Measurements from ENCODE around the gene MTMR12.
"Not testable (repeated sequence)": the region's sequence is repeated elsewhere in the genome, so short reads cannot be mapped to it uniquely, and the experiment has no call there.

MTMR12 gene

DNA sequence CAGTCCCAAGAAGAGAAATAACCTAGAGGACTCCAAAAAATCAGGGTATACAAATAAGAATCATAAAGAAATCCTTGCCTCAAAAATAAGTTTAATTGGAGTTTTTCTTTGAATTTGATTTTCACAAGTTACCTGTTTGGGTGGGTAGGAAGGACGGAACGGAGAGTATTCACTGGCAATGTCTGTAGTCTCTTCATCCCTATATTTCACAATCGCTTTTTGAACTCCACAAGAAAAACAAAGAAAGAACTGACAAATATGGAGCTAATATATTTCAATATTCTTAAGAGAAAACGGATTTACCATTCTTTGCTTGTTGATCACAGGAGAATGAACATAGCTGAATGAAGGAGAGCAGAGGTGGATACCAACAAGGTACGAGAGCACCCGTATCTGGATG lies 30.1 kb downstream of the MTMR12 start:
- H3K27ac ChIP-seq (ENCODE audit: poor library complexity, severe bottlenecking) = no peak overlapping the region
- H3K9me3 ChIP-seq (ENCODE audit: severe bottlenecking) = no peaks in the 10 kb centered on the region
- no peaks in the 10 kb centered on the region for H3K27me3 ChIP-seq (ENCODE audit: insufficient read depth, poor library complexity, severe bottlenecking)
- DNase-seq (ENCODE audit: low spot score) (no peak), ATAC-seq (ENCODE audit: low read depth) (no peak)
- H3K36me3 ChIP-seq (ENCODE audit: low read depth) = no peaks in the 10 kb centered on the region
- no peak for TF ChIP-seq CTCF (IDR thresholded peaks at IDR 0.05; ENCODE audit: poor library complexity, severe bottlenecking)
- no peak overlapping the region for H3K4me3 ChIP-seq (ENCODE audit: severe bottlenecking)
- no peaks in the 10 kb centered on the region for H3K4me1 ChIP-seq (ENCODE audit: insufficient read depth, poor library complexity, severe bottlenecking)

DNA sequence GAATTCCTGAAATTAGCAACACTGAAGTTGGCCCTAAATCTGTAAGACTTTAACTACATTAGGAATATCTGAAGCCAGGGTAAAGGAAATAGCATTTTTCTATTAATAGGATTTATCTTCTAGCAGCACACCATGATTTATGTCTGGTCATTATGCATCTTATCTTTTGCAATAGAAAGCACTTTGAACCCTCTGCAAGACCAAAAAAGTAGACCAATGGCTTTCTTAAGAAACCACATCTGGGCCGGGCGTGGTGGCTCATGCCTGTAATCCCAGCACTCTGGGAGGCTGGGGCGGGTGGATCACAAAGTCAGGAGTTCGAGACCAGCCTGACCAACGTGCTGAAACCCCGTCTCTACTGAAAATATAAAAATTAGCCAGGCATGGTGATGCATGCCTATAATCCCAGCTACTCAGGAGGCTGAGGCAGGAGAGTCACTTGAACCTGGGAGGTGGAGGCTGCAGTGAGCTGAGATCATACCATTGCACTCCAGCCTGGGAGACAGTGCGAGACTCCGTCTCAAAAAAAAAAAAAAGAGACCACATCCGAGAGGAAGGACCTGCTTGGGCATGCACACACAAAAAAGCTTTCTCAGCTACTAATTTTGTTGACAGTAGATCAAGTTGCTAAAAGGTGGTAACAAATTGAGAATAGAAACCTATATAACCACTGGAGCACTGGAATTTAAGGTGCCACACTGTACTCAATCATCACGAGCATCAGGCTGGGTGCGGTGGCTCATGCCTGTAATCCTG lies 31.2 kb downstream of the MTMR12 start:
- DNase-seq (ENCODE audit: low spot score); ATAC-seq (ENCODE audit: low read depth); H3K27me3 ChIP-seq (ENCODE audit: insufficient read depth, poor library complexity, severe bottlenecking); H3K27ac ChIP-seq (ENCODE audit: poor library complexity, severe bottlenecking); H3K4me3 ChIP-seq (ENCODE audit: severe bottlenecking); H3K4me1 ChIP-seq (ENCODE audit: insufficient read depth, poor library complexity, severe bottlenecking); H3K36me3 ChIP-seq (ENCODE audit: low read depth); H3K9me3 ChIP-seq (ENCODE audit: severe bottlenecking): not testable (repeated sequence)

GRCh38 chr5:32280656-32281081 lies 32.1 kb downstream of the MTMR12 start:
- TF ChIP-seq CTCF (IDR thresholded peaks at IDR 0.05; ENCODE audit: poor library complexity, severe bottlenecking) = no peak

GRCh38 chr5:32279786-32280185 lies 33.0 kb downstream of the MTMR12 start:
- ATAC-seq (ENCODE audit: low read depth) = no peak
- Histone ChIP-seq H3K27ac (ENCODE audit: poor library complexity, severe bottlenecking) (no peak overlapping the region), H3K9me3 (ENCODE audit: severe bottlenecking) (no peaks in the 10 kb centered on the region), H3K27me3 (ENCODE audit: insufficient read depth, poor library complexity, severe bottlenecking) (no peaks in the 10 kb centered on the region), H3K4me3 (ENCODE audit: severe bottlenecking) (no peak overlapping the region), H3K36me3 (ENCODE audit: low read depth) (no peaks in the 10 kb centered on the region), H3K4me1 (ENCODE audit: insufficient read depth, poor library complexity, severe bottlenecking) (peaks cover 12% of the 10 kb centered on the region)
- DNase-seq (ENCODE audit: low spot score) = no peak
- no peak for TF ChIP-seq CTCF (IDR thresholded peaks at IDR 0.05; ENCODE audit: poor library complexity, severe bottlenecking)

More at GRCh38 chr5:32280656-32281081, 32.1 kb downstream of the MTMR12 start:
- no peak for DNase-seq (ENCODE audit: low spot score)
- Histone ChIP-seq H3K36me3 (ENCODE audit: low read depth) (no peaks in the 10 kb centered on the region), H3K9me3 (ENCODE audit: severe bottlenecking) (no peaks in the 10 kb centered on the region), H3K27me3 (ENCODE audit: insufficient read depth, poor library complexity, severe bottlenecking) (no peaks in the 10 kb centered on the region), H3K4me3 (ENCODE audit: severe bottlenecking) (no peak overlapping the region), H3K4me1 (ENCODE audit: insufficient read depth, poor library complexity, severe bottlenecking) (peaks cover 12% of the 10 kb centered on the region), H3K27ac (ENCODE audit: poor library complexity, severe bottlenecking) (no peak overlapping the region)
- no peak for ATAC-seq (ENCODE audit: low read depth)

DNA sequence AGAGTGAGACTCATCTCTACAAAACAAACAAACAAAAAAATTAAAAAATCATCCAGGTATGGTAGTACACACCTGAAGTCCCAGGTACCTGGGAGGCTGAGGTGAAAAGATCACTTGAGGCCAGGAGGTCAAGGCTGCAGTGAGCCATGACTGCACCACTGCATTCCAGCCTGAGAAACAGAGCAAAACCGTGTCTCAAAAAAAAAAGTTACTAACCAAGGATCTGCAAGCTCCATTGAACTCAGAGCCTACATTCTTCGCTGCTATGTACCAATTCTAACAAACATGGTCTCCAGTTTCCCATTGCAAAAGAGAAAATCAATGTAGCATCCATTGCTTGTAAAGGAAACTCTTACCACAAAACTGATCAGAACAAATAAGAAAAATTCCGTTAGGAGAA lies 33.5 kb downstream of the MTMR12 start:
- Histone ChIP-seq H3K4me3 (ENCODE audit: severe bottlenecking) (no peak overlapping the region), H3K36me3 (ENCODE audit: low read depth) (no peaks in the 10 kb centered on the region), H3K27me3 (ENCODE audit: insufficient read depth, poor library complexity, severe bottlenecking) (no peaks in the 10 kb centered on the region), H3K4me1 (ENCODE audit: insufficient read depth, poor library complexity, severe bottlenecking) (peaks cover 12% of the 10 kb centered on the region), H3K27ac (ENCODE audit: poor library complexity, severe bottlenecking) (no peak overlapping the region), H3K9me3 (ENCODE audit: severe bottlenecking) (no peaks in the 10 kb centered on the region)
- TF ChIP-seq CTCF (IDR thresholded peaks at IDR 0.05; ENCODE audit: poor library complexity, severe bottlenecking) = no peak
- DNase-seq (ENCODE audit: low spot score) = no peak
- no peak for ATAC-seq (ENCODE audit: low read depth)

Measured in RWPE2 (cell line).